CD4-positive, CD25-positive, alpha-beta regulatory T cell (primary cell): ENCODE data around the gene IFITM10. TPM values are rescaled to one million over a fixed set of nuclear protein-coding genes. Genes with fewer than 3 reads are reported as not detected.

Experiments used
- ATAC-seq, 2 donors: fragments of 150-1000 bp; cut with Tn5 transposase; one replicate each; pipeline ENCODE4 v1.10.0; 2021; ENCODE audit warnings: low read depth in 2 of 2, moderate number of reproducible peaks in 2 of 2, moderate library complexity in 1 of 2
- DNase-seq, 3 donors: peaks; one replicate each; pipeline versions ENCODE4 v3.0.0 to v3.0.0-alpha.2; 2012 to 2022; ENCODE audit warnings: mixed read lengths in 1 of 3
- H3K27ac ChIP-seq: one replicate; pipeline ENCODE4 v1.7.0; 2013; ENCODE audit warnings: mild to moderate bottlenecking, low read length; ENCODE audit not compliant: insufficient read depth, poor library complexity, severe bottlenecking
- H3K27me3 ChIP-seq: one replicate; pipeline ENCODE4 v1.7.0; 2013; ENCODE audit warnings: low read length; ENCODE audit not compliant: control insufficient read depth, insufficient read depth
- H3K36me3 ChIP-seq: one replicate; pipeline ENCODE4 v1.7.0; 2013; ENCODE audit warnings: mild to moderate bottlenecking, low read length, moderate library complexity; ENCODE audit not compliant: control insufficient read depth, insufficient read depth
- H3K4me1 ChIP-seq: 2 replicates; pipeline ENCODE4 v1.7.0; 2013; ENCODE audit warnings: mild to moderate bottlenecking, low read length; ENCODE audit not compliant: insufficient read depth, control insufficient read depth, poor library complexity, severe bottlenecking
- H3K4me3 ChIP-seq: one replicate; pipeline ENCODE4 v1.7.0; 2013; ENCODE audit warnings: low read depth, mild to moderate bottlenecking, low read length, moderate library complexity
- H3K9me3 ChIP-seq, 2 experiments: 1 replicate in 1 of 2; 2 replicates in 1 of 2; pipeline ENCODE4 v1.7.0; 2013; ENCODE audit warnings: low read length in 2 of 2, mild to moderate bottlenecking in 1 of 2, moderate library complexity in 1 of 2; ENCODE audit not compliant: control insufficient read depth in 2 of 2
- H3K27ac Mint-ChIP-seq, 3 donors: one replicate each; pipeline ENCODE4 v1.8.0; 2020 to 2022; ENCODE audit warnings: mild to moderate bottlenecking in 3 of 3, mixed read lengths in 3 of 3, moderate library complexity in 2 of 3
- H3K27me3 Mint-ChIP-seq: one replicate; pipeline ENCODE4 v1.8.0; 2022; ENCODE audit warnings: mild to moderate bottlenecking, mixed read lengths
- H3K36me3 Mint-ChIP-seq: one replicate; pipeline ENCODE4 v1.8.0; 2020; ENCODE audit warnings: mixed read lengths
- H3K4me1 Mint-ChIP-seq, 4 donors: one replicate each; pipeline ENCODE4 v1.8.0; 2020 to 2022; ENCODE audit warnings: mixed read lengths in 4 of 4, mild to moderate bottlenecking in 1 of 4
- H3K4me3 Mint-ChIP-seq, 4 donors: one replicate each; pipeline ENCODE4 v1.8.0; 2020 to 2022; ENCODE audit warnings: mild to moderate bottlenecking in 4 of 4, mixed read lengths in 4 of 4, moderate library complexity in 3 of 4
- H3K9me3 Mint-ChIP-seq, 7 donors: one replicate each; pipeline ENCODE4 v1.8.0; 2020 to 2022; ENCODE audit warnings: mixed read lengths in 7 of 7, mild to moderate bottlenecking in 3 of 7, moderate library complexity in 2 of 7
- polyA plus RNA-seq, 4 donors: library from polyadenylated mRNA; unstranded; fragments of 300-500 nt; fragmentation: Illumina TruSeq; gene quantifications; one replicate each; pipeline ENCODE4 v1.2.3, GENCODE V29; 2021
- total RNA-seq: library from RNA; stranded (reverse); gene quantifications from one replicate; pipeline ENCODE4 v1.2.3, GENCODE V29; 2022

The IFITM10 gene
- total and polyA plus RNA-seq, 5 donors from 2014 or later = 2.4 TPM; not detected in 4

GRCh38 chr11:1728931-1729691 is 21.3 kb downstream of the IFITM10 start:
- Mint-ChIP-seq H3K27me3 (peaks cover 27% of the 10 kb centered on the region), H3K27ac (no peak overlapping the region), H3K9me3 (no peaks in the 10 kb centered on the region), H3K36me3 (no peaks in the 10 kb centered on the region), H3K4me3 (peak overlapping the region in 2 of 4 donors; percentile 3 to 58), H3K4me1 (peaks cover 0 to 23% (median 6%) of the 10 kb centered on the region in 4 donors)
- no peak overlapping the region for H3K27ac ChIP-seq
- H3K27me3 ChIP-seq = peaks cover 11% of the 10 kb centered on the region
- no peak for ATAC-seq
- no peak overlapping the region for H3K4me3 ChIP-seq
- H3K9me3 ChIP-seq = no peaks in the 10 kb centered on the region
- peaks cover 6% of the 10 kb centered on the region for H3K4me1 ChIP-seq
- H3K36me3 ChIP-seq = no peaks in the 10 kb centered on the region
- DNase-seq = no peak

GRCh38 chr11:1728301-1728700 is 22.1 kb downstream of the IFITM10 start:
- no peak for ATAC-seq
- no peaks in the 10 kb centered on the region for H3K36me3 ChIP-seq
- no peak overlapping the region for H3K27ac Mint-ChIP-seq
- no peak for DNase-seq
- no peak overlapping the region for H3K4me3 ChIP-seq
- peaks cover 11% of the 10 kb centered on the region for H3K27me3 ChIP-seq
- H3K4me1 ChIP-seq = no peaks in the 10 kb centered on the region
- H3K4me3 Mint-ChIP-seq = no peak overlapping the region
- peaks cover 30% of the 10 kb centered on the region for H3K27me3 Mint-ChIP-seq
- no peaks in the 10 kb centered on the region for H3K9me3 ChIP-seq
- H3K9me3 Mint-ChIP-seq = no peaks in the 10 kb centered on the region
- no peaks in the 10 kb centered on the region for H3K36me3 Mint-ChIP-seq
- no peak overlapping the region for H3K27ac ChIP-seq
- peaks cover 0 to 15% (median 4%) of the 10 kb centered on the region in 4 donors for H3K4me1 Mint-ChIP-seq

- Mint-ChIP-seq H3K9me3 (no peaks in the 10 kb centered on the region), H3K27ac (no peak overlapping the region), H3K36me3 (no peaks in the 10 kb centered on the region), H3K4me1 (peaks cover 0 to 15% (median 4%) of the 10 kb centered on the region in 4 donors), H3K27me3 (peaks cover 34% of the 10 kb centered on the region), H3K4me3 (no peak overlapping the region)
- no peak for ATAC-seq
- no peaks in the 10 kb centered on the region for H3K9me3 ChIP-seq
- H3K4me1 ChIP-seq = no peaks in the 10 kb centered on the region
- peaks cover 11% of the 10 kb centered on the region for H3K27me3 ChIP-seq
- no peak for DNase-seq
- no peaks in the 10 kb centered on the region for H3K36me3 ChIP-seq
- no peak overlapping the region for H3K4me3 ChIP-seq
- H3K27ac ChIP-seq = no peak overlapping the region
Observed at GRCh38 chr11:1727861-1728260, 22.5 kb downstream of the IFITM10 start.

GRCh38 chr11:1727096-1727690 is 23.2 kb downstream of the IFITM10 start:
- no peak overlapping the region for H3K27ac Mint-ChIP-seq
- no peaks in the 10 kb centered on the region for H3K9me3 ChIP-seq
- H3K4me3 ChIP-seq = no peak overlapping the region
- H3K27me3 ChIP-seq = peaks cover 11% of the 10 kb centered on the region
- no peaks in the 10 kb centered on the region for H3K4me1 ChIP-seq
- H3K4me1 Mint-ChIP-seq = peaks cover 0 to 14% (median 4%) of the 10 kb centered on the region in 4 donors
- no peak overlapping the region for H3K4me3 Mint-ChIP-seq
- no peak for ATAC-seq
- no peaks in the 10 kb centered on the region for H3K9me3 Mint-ChIP-seq
- peaks cover 38% of the 10 kb centered on the region for H3K27me3 Mint-ChIP-seq
- no peak for DNase-seq
- H3K27ac ChIP-seq = no peak overlapping the region
- no peaks in the 10 kb centered on the region for H3K36me3 ChIP-seq
- no peaks in the 10 kb centered on the region for H3K36me3 Mint-ChIP-seq

GRCh38 chr11:1719781-1720180 is 30.6 kb downstream of the IFITM10 start:
- H3K27me3 Mint-ChIP-seq = peaks cover 32% of the 10 kb centered on the region
- no peak overlapping the region for H3K4me3 Mint-ChIP-seq
- Histone ChIP-seq H3K27ac (no peak overlapping the region), H3K36me3 (no peaks in the 10 kb centered on the region), H3K4me3 (no peak overlapping the region), H3K27me3 (peaks cover 3% of the 10 kb centered on the region), H3K9me3 (no peaks in the 10 kb centered on the region), H3K4me1 (no peaks in the 10 kb centered on the region)
- H3K27ac Mint-ChIP-seq = no peak overlapping the region
- no peaks in the 10 kb centered on the region for H3K36me3 Mint-ChIP-seq
- ATAC-seq = no peak
- H3K4me1 Mint-ChIP-seq = peaks cover 0 to 2% (median 0%) of the 10 kb centered on the region in 4 donors
- H3K9me3 Mint-ChIP-seq = no peaks in the 10 kb centered on the region
- no peak for DNase-seq

DNA sequence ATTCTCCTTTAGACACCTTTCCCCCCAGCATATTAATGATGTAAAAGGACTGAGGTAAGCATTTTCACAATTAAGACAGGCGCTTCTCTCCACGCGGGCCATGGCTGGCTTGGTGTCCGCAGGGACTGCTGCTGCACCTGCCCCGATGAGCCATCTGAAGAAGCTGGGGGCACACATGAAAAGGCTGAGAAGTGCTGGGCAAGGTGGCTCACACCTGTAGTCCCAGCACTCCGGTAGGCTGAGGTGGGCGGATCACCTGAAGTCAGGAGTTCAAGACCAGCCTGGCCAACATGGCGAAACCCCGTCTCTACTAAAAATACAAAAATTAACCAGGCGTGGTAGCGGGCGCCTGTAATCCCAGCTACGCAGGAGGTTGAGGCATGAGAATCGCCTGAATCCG is 32.1 kb downstream of the IFITM10 start:
- H3K4me3 ChIP-seq = no peak overlapping the region
- ATAC-seq (no peak), DNase-seq (no peak)
- no peaks in the 10 kb centered on the region for H3K36me3 Mint-ChIP-seq
- H3K27ac ChIP-seq = no peak overlapping the region
- H3K9me3 ChIP-seq = no peaks in the 10 kb centered on the region
- no peaks in the 10 kb centered on the region for H3K36me3 ChIP-seq
- H3K27me3 Mint-ChIP-seq = peaks cover 25% of the 10 kb centered on the region
- H3K27me3 ChIP-seq = peaks cover 3% of the 10 kb centered on the region
- no peak overlapping the region for H3K27ac Mint-ChIP-seq
- no peak overlapping the region for H3K4me3 Mint-ChIP-seq
- no peaks in the 10 kb centered on the region for H3K9me3 Mint-ChIP-seq
- H3K4me1 ChIP-seq = no peaks in the 10 kb centered on the region
- H3K4me1 Mint-ChIP-seq = peaks cover 0 to 2% (median 0%) of the 10 kb centered on the region in 4 donors

- ATAC-seq (no peak), DNase-seq (no peak)
- Histone ChIP-seq H3K36me3 (no peaks in the 10 kb centered on the region), H3K27me3 (peaks cover 3% of the 10 kb centered on the region), H3K9me3 (no peaks in the 10 kb centered on the region), H3K4me1 (no peaks in the 10 kb centered on the region), H3K4me3 (no peak overlapping the region), H3K27ac (no peak overlapping the region)
- H3K27me3 Mint-ChIP-seq = peaks cover 19% of the 10 kb centered on the region
- H3K4me3 Mint-ChIP-seq = no peak overlapping the region
- peaks cover 0 to 2% (median 0%) of the 10 kb centered on the region in 4 donors for H3K4me1 Mint-ChIP-seq
- H3K36me3 Mint-ChIP-seq = no peaks in the 10 kb centered on the region
- H3K9me3 Mint-ChIP-seq = no peaks in the 10 kb centered on the region
- no peak overlapping the region for H3K27ac Mint-ChIP-seq
Observed at GRCh38 chr11:1717745-1718144, 32.6 kb downstream of the IFITM10 start.
